ENCODE results near the gene NNT.
"Not testable (repeated sequence)": the region's sequence is repeated elsewhere in the genome, so short reads cannot be mapped to it uniquely, and the experiment has no call there.

The NNT gene

DNA sequence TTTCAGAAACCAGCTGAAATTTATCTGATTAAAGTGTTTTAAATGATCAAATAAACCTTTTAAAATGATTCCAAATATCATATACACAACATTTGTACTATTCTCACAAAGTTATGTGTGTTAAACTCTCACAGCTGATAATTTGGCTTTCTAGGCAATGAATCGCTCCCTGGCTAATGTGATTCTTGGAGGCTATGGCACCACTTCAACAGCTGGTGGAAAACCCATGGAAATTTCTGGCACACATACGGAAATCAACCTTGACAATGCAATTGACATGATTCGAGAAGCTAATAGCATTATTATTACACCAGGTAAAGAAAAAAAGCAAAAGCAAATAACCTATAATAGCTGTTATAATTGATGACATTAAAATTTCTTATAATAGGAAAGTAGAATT is 72.4 kb downstream of the NNT start:
- no peak for DNase-seq

DNA sequence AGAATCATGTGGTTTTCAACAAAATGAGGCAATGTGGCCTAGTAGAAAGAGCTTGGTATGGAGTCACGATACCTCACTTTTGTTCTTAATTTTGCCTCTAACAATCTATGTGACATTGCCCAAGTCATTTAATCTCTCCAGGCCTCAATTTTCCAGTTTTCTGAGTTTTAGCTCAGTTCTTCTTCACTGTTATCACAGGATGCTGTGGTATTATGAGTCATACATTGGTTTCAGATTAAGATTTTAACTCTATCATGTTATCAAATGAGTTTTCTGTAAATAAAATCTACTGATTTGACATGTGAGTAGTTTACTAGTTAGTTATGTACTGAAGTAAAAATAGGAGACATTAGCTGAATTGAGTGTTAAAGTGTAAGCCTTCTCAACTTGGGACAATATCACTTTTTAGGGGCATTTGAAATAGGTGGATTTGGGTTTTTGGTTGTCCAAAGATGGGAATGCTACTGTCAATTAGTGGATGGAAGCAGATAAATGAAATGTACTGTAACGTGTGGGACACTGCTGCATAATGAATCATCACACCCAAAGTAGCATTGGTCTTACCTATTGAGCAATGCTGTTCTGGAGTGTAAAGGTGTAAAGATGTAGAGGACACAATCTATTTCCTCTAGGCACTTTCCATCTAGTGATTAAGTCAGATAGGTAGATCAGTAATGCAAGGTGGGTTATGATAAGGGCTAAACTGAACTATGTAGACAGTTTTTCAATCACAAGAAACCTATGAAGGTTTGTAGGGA is 73.3 kb downstream of the NNT start:
- DNase-seq: no peak

GRCh38 chr5:43677253-43677652 is 74.3 kb downstream of the NNT start:
- DNase-seq: no peak

DNA sequence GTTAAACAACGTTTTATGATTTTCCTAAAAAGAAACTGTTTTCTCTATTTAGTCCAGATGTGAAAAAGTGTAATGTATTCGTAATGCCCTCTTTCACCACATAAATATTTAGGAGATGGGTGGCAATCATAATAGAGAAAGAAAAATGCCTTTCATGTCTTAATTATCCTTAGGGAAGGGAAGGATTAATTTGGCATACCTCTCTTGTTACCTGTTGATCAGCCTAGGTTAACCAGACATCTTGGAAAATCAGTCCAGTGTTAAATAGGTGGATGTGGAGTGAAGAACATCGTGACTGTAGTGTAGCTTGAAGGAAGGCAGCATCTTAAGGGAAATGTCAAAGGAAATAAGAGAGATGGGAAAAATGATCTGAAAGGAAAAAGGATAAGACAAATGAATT is 76.2 kb downstream of the NNT start:
- DNase-seq: no peak

GRCh38 chr5:43680286-43680685 is 77.3 kb downstream of the NNT start:
- no peak for DNase-seq

GRCh38 chr5:43683884-43684471 is 81.0 kb downstream of the NNT start:
- DNase-seq: no peak

GRCh38 chr5:43685252-43685950 is 82.4 kb downstream of the NNT start:
- DNase-seq: no peak

- no peak for DNase-seq
Measured at GRCh38 chr5:43687275-43687674, 84.3 kb downstream of the NNT start.

DNA sequence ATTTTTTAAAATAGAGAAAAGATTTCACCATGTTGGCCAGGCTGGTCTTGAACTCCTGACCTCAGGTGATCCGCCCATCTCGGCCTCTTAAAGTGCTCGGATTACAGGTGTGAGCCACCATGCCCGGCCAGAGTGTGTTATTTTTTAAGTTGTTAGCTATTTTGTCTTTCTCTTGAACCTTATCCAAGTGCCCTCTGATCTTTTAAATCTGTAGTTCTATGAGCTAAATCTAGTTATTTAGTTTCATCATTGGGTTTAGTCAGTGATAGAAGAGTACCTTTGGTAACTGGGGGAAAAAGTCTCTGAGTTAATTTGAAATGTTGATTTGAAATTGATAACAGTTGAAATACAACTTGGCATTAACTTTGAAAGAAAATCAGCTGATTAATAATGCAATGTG is 88.3 kb downstream of the NNT start:
- no peak for DNase-seq

GRCh38 chr5:43691893-43692292 is 88.9 kb downstream of the NNT start:
- DNase-seq: no peak

DNA sequence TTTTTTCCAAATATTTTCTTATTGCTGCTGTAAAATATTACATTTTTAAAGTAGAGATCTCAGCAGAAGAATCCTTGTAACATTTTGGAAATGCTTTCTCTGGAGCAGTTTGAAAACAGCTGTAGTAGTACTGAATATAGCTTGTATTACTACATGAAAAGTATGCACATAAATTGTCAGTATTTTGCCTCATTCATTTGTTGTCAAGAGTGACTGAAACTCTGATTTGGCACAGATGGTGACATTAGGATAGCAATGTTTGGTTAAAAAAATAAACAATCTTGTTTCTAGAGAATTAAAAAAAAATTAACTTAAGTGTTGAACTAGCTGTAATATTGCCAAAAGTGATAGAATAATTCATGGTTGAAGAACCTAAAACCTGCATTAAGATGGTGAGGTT is 90.4 kb downstream of the NNT start:
- no peak for DNase-seq

- no peak for DNase-seq
Measured at GRCh38 chr5:43694027-43694426, 91.0 kb downstream of the NNT start.

GRCh38 chr5:43696444-43696843 is 93.5 kb downstream of the NNT start:
- not testable (repeated sequence) for DNase-seq

- no peak for DNase-seq
Measured at GRCh38 chr5:43699910-43700309, 96.9 kb downstream of the NNT start.

DNA sequence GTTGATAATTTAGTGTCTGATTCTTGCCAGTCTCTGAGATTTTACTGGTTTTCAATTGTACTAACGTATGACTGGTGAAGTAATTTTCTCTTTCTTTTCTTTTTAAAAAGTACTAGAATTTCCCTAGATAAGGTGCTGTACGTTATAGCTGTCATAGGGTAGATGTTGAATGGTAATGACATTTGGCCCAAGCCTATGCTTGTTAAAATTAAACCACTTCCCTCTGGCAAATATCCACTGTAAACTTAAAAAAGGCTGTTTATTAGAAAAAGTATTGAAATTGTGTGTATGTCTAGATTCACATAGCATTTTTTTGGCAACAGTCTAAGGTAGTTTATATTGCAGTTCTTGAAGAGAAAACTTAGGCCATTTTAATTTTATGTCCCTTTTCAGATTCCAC is 97.6 kb downstream of the NNT start:
- DNase-seq: no peak

DNA sequence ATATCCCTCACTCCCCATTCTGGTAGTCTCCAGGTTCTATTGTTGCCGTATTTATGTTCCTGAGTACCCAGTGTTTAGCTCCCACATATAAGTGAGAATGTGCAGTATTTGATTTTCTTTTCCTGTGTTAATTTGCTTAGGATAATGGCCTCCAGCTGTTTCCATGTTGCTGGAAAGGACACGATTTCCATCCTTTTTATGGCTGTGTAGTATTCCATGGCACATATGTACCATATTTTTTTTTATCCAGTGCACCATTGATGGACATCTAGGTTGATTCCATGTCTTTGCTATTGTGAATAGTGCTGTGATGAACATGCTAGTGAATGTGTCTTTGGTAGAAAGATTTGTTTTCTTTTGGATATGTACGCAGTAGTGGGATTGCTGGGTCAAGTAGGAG is 98.2 kb downstream of the NNT start:
- DNase-seq: no peak

- DNase-seq: no peak
Measured at GRCh38 chr5:43702293-43702692, 99.3 kb downstream of the NNT start.

DNA sequence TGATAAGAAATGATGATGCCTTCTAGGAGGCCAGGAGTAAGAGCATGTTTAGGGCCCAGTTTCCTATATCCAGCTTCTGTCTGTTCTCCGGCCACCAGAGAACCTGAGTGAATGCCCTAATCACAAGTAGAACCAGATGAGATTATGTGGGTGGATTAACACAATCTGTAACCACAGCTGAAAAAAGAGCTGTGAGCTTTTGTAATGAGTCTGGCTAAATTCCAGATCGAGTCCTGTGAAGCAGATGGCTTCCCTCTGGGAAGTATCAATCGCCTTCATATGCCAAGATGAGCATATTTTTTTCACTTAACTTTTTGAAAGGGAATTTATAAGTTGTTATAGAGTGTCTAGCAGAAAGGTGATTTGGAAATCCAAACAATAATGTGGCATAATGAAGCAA is 99.8 kb downstream of the NNT start:
- no peak for DNase-seq

- DNase-seq: no peak
Measured at GRCh38 chr5:43704243-43704642, 101.3 kb downstream of the NNT start.

DNA sequence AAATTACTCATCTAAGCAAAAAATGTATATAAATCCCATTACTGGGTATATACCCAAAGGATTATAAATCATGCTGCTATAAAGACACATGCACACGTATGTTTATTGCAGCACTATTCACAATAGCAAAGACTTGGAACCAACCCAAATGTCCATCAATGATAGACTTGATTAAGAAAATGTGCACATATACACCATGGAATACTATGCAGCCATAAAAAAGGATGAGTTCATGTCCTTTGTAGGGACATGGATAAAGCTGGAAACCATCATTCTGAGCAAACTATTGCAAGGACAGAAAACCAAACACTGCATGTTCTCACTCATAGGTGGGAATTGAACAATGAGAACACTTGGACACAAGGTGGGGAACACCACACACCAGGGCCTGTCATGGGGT is 103.6 kb downstream of the NNT start:
- not testable (repeated sequence) for DNase-seq

DNA sequence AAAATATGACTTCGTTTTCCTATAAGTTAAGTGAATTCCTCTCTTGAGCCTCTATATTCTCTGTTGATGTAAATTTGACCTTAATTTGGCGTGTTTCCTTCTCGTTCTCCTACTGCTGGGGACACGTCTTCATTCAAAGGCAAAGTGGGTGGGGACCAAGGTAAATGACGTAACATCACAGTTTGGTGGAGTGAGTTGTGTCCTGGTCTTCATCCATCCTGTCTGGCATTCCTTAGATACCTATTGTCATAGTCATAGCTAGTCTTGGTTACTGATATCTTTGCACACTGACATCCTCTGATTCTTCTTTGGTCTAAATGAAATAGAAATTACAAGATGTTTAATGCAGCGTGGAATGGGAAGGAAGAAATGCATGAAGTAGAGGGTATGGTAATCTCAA is 108.5 kb downstream of the NNT start:
- no peak for DNase-seq

GRCh38 chr5:43712081-43712480 is 109.1 kb downstream of the NNT start:
- no peak for DNase-seq

GRCh38 chr5:43719783-43720182 is 116.8 kb downstream of the NNT start:
- DNase-seq: not testable (repeated sequence)

GRCh38 chr5:43728581-43728980 is 125.6 kb downstream of the NNT start:
- no peak for DNase-seq

Data from CD4-positive, alpha-beta T cell treated with Interleukin-17A for 4 hours (primary cell).